ENCODE results near the gene GPR78. TPM values are rescaled to one million over a fixed set of nuclear protein-coding genes. Genes with fewer than 3 reads are reported as not detected.

GPR78 gene
- total and polyA plus RNA-seq, 8 donors = 0.31 to 2.3 (median 0.55) TPM; not detected in 5

DNA sequence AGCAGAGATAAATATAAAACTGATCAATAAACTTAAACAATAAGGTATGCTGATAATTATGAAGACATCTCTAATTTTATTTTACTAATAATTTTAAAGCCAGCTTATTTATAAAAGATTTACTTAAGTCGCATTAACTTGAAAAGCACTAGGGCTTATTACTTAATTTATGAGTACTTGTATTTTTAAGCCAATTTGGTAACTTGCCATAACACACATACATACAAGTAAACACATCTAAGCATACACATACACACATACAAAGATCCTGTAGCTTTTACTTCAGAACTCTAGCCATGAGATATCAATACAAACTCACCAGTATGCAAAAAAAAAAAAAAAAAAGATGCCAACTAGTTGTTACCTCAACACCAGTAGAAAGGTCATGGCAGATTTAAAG is 10.0 kb upstream of the GPR78 start:
- intact Hi-C loops (cut with DNase I; ENCODE audit: low total_unique reads) = no loop called here
- H3K27ac ChIP-seq = no peak overlapping the region
- H3K36me3 ChIP-seq = no peaks in the 10 kb centered on the region
- H3K4me3 ChIP-seq = no peak overlapping the region
- H3K4me1 ChIP-seq = no peaks in the 10 kb centered on the region
- DNase-seq = no peak
- 78 to 90% (median 84%) methylated on average over 1 of the region's 1 CpG for WGBS, 5 donors
- H3K27me3 ChIP-seq = peaks cover 0 to 12% (median 4%) of the 10 kb centered on the region in 3 donors
- no peaks in the 10 kb centered on the region for H3K9me3 ChIP-seq
- no peak for TF ChIP-seq POLR2AphosphoS5 (IDR thresholded peaks at IDR 0.05)
- TF ChIP-seq POLR2A (IDR thresholded peaks at IDR 0.05) = no peak
- TF ChIP-seq EP300 (IDR thresholded peaks at IDR 0.05) = no peak
- TF ChIP-seq, protein P1, sequence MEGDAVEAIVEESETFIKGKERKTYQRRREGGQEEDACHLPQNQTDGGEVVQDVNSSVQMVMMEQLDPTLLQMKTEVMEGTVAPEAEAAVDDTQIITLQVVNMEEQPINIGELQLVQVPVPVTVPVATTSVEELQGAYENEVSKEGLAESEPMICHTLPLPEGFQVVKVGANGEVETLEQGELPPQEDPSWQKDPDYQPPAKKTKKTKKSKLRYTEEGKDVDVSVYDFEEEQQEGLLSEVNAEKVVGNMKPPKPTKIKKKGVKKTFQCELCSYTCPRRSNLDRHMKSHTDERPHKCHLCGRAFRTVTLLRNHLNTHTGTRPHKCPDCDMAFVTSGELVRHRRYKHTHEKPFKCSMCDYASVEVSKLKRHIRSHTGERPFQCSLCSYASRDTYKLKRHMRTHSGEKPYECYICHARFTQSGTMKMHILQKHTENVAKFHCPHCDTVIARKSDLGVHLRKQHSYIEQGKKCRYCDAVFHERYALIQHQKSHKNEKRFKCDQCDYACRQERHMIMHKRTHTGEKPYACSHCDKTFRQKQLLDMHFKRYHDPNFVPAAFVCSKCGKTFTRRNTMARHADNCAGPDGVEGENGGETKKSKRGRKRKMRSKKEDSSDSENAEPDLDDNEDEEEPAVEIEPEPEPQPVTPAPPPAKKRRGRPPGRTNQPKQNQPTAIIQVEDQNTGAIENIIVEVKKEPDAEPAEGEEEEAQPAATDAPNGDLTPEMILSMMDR (IDR thresholded peaks at IDR 0.05) = no peak

DNA sequence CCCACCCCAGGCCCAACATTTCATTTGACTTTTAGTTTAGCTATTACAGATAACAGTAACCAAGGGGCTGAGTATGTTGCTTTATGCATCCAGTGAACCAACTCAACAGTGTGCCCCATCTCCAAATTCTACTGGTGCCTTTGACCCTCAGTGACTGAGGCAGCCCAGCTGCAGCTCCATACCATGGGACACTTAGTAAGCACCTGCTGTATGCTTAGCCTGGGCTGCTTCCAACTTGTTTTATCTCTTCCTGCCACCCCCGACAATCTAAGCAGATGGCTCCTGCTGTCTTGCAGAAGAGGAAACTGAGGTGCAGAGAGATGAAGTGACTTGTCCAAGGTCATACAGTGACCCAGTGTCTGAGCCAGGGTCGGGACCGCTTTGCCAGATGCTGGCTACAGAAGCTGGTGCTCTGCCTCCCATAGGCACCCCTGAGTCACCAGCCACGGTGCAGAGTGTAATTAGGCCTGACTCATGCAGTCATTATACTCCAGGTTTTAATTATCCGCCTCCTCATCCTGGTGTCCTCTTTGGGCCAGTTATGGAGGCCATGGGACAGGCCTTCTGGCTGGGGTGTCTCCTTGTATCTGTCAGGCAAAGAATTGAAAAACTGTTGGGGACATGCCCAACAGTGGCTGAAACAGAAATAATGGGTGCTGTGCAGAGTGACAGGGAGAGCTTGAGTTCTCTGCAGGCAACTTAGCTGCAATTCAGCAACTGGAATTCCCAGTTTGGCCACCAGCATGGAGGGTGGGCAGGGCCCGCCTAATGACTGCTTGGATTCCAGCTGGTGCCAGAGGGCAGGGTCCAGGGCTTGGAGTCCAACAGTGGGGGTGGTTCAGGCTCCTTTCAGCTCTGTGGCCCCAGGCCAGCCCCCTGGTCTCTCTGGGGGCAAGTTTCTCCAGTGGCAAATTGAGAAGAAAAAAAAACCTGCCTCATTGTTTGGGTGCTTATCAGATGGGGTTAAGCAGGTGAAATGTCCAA is 8.2 kb upstream of the GPR78 start:
- TF ChIP-seq POLR2AphosphoS5 (IDR thresholded peaks at IDR 0.05) (no peak), POLR2A (IDR thresholded peaks at IDR 0.05) (no peak), EP300 (IDR thresholded peaks at IDR 0.05) (no peak)
- TF ChIP-seq, protein P1 (IDR thresholded peaks at IDR 0.05) = no peak
- Histone ChIP-seq H3K36me3 (no peaks in the 10 kb centered on the region), H3K4me3 (no peak overlapping the region), H3K4me1 (no peaks in the 10 kb centered on the region), H3K9me3 (no peaks in the 10 kb centered on the region), H3K27ac (no peak overlapping the region), H3K27me3 (peaks cover 0 to 2% (median 0%) of the 10 kb centered on the region in 3 donors)
- 72 to 84% (median 73%) methylated on average over 6 of the region's 6 CpGs for WGBS, 5 donors
- intact Hi-C loops (cut with DNase I; ENCODE audit: low total_unique reads) = no loop called here
- DNase-seq = no peak

DNA sequence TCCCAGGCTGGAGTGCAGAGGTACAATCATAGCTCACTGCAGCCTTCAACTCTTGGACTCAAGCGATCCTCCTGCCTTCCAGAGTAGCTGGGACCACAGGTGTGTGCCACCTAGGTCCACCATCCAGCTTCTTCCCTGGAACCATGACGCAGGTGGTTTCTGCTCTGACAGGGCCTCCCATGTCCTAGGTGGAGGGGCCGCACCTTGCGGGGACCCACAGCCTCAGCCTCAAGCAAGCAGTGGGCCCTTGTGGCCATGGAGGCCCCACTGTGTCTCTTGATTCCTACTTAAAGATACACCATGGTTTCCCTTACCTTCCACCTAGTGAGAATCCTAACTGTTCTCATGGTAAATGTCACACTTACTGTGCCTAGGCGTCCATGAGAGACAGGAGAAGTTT is 6.9 kb upstream of the GPR78 start:
- peaks cover 0 to 13% (median under 1%) of the 10 kb centered on the region in 3 donors for H3K27me3 ChIP-seq
- WGBS, 5 donors = 74 to 92% (median 85%) methylated on average over 5 of the region's 5 CpGs
- no peaks in the 10 kb centered on the region for H3K36me3 ChIP-seq
- H3K9me3 ChIP-seq = no peaks in the 10 kb centered on the region
- TF ChIP-seq, protein P1 (IDR thresholded peaks at IDR 0.05) = no peak
- no peak for TF ChIP-seq POLR2A (IDR thresholded peaks at IDR 0.05)
- no peak for TF ChIP-seq EP300 (IDR thresholded peaks at IDR 0.05)
- no peak for TF ChIP-seq POLR2AphosphoS5 (IDR thresholded peaks at IDR 0.05)
- H3K4me3 ChIP-seq = no peak overlapping the region
- no peak for DNase-seq
- intact Hi-C loops (cut with DNase I; ENCODE audit: low total_unique reads) = no loop called here
- no peaks in the 10 kb centered on the region for H3K4me1 ChIP-seq
- no peak overlapping the region for H3K27ac ChIP-seq

DNA sequence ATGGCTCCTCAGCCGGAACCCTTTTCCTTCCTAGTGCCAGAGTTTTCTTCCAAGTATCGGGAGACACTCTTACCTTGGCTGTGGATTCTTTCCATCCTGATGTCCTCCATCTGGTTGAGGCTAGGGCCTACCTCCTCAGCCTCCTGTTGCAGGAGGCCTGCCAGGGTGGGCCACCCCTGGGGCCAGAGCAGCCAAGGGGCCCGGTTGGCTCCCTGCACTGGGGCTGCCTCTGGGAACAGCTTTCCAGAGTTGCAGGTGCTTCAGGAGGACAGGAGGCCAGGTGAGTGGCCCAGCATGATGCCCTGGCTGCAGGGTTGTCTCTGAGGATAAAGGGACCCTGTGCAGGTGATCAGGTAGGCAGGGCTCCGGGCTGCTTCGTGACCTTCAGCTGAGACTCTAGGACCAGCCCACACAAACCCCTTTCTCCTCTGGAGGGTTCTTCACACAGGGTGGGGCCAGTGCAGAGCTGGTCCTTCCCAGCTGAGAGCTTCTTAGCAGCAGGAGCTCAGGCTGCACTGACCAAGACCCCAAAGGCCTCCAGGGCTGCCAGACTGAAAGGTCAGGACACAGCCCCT is 5.3 kb upstream of the GPR78 start:
- Histone ChIP-seq H3K27me3 (peaks cover 0 to 29% (median 13%) of the 10 kb centered on the region in 3 donors), H3K9me3 (no peaks in the 10 kb centered on the region), H3K36me3 (no peaks in the 10 kb centered on the region), H3K4me3 (no peak overlapping the region), H3K4me1 (no peaks in the 10 kb centered on the region), H3K27ac (no peak overlapping the region)
- 64 to 94% (median 73%) methylated on average over 2 to 5 of the region's 5 CpGs for WGBS, 5 donors
- TF ChIP-seq POLR2AphosphoS5 (IDR thresholded peaks at IDR 0.05) (no peak), EP300 (IDR thresholded peaks at IDR 0.05) (no peak), POLR2A (IDR thresholded peaks at IDR 0.05) (no peak)
- TF ChIP-seq, protein P1 (IDR thresholded peaks at IDR 0.05) = no peak
- intact Hi-C loops (cut with DNase I; ENCODE audit: low total_unique reads) = no loop called here
- DNase-seq = no peak
